HepG2 (cell line): ENCODE data around the gene ZKSCAN2.

Experiments used
- HNRNPH1 ChIP-seq: fragments of 200-400 bp; formaldehyde crosslinking; optimal IDR thresholded peaks from 2 replicates; pipeline ENCODE3; 2017; ENCODE audit warnings: mild to moderate bottlenecking, low read depth, low read length
- IKZF1 ChIP-seq: fragments of 450-650 bp; IDR thresholded peaks from 2 replicates; pipeline ENCODE4 v1.7.1; 2016
- ZKSCAN8 ChIP-seq: IDR thresholded peaks from 2 replicates; pipeline ENCODE4 v1.6.1; 2016; ENCODE audit warnings: borderline replicate concordance, missing genetic modification reagents, missing compliant biosample characterization
- ZNF274 ChIP-seq: sonication (generic); formaldehyde crosslinking; IDR thresholded peaks from 2 replicates; pipeline ENCODE4 v1.5.1; 2020; ENCODE audit warnings: mild to moderate bottlenecking, missing genetic modification reagents
- ZNF7 ChIP-seq: IDR thresholded peaks from 2 replicates; pipeline ENCODE4 v1.6.1; 2016; ENCODE audit warnings: missing biosample characterization, missing genetic modification reagents
- TF ChIP-seq, protein P1 (sequence below): sonication (generic); formaldehyde crosslinking; IDR thresholded peaks from 2 replicates; pipeline ENCODE4 v1.4.0; 2020; ENCODE audit warnings: missing genetic modification reagents

- TF ChIP-seq ZKSCAN8 (no peak), ZNF274 (no peak), HNRNPH1 (no peak), ZNF7 (CRISPR knock-in tag) (no peak), IKZF1 (no peak)
- TF ChIP-seq, protein P1, sequence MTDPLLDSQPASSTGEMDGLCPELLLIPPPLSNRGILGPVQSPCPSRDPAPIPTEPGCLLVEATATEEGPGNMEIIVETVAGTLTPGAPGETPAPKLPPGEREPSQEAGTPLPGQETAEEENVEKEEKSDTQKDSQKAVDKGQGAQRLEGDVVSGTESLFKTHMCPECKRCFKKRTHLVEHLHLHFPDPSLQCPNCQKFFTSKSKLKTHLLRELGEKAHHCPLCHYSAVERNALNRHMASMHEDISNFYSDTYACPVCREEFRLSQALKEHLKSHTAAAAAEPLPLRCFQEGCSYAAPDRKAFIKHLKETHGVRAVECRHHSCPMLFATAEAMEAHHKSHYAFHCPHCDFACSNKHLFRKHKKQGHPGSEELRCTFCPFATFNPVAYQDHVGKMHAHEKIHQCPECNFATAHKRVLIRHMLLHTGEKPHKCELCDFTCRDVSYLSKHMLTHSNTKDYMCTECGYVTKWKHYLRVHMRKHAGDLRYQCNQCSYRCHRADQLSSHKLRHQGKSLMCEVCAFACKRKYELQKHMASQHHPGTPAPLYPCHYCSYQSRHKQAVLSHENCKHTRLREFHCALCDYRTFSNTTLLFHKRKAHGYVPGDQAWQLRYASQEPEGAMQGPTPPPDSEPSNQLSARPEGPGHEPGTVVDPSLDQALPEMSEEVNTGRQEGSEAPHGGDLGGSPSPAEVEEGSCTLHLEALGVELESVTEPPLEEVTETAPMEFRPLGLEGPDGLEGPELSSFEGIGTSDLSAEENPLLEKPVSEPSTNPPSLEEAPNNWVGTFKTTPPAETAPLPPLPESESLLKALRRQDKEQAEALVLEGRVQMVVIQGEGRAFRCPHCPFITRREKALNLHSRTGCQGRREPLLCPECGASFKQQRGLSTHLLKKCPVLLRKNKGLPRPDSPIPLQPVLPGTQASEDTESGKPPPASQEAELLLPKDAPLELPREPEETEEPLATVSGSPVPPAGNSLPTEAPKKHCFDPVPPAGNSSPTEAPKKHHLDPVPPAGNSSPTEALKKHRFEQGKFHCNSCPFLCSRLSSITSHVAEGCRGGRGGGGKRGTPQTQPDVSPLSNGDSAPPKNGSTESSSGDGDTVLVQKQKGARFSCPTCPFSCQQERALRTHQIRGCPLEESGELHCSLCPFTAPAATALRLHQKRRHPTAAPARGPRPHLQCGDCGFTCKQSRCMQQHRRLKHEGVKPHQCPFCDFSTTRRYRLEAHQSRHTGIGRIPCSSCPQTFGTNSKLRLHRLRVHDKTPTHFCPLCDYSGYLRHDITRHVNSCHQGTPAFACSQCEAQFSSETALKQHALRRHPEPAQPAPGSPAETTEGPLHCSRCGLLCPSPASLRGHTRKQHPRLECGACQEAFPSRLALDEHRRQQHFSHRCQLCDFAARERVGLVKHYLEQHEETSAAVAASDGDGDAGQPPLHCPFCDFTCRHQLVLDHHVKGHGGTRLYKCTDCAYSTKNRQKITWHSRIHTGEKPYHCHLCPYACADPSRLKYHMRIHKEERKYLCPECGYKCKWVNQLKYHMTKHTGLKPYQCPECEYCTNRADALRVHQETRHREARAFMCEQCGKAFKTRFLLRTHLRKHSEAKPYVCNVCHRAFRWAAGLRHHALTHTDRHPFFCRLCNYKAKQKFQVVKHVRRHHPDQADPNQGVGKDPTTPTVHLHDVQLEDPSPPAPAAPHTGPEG (CRISPR knock-in tag) = no peak
These were observed 68.3 kb downstream of the ZKSCAN2 start for GRCh38 chr16:25189305-25189704.
